ENCODE data around the gene SARDH. TPM values are rescaled to one million over a fixed set of nuclear protein-coding genes. Genes with fewer than 3 reads are reported as not detected.

SARDH gene
- polyA plus RNA-seq, 1 donor from 2014 or later = not detected

DNA sequence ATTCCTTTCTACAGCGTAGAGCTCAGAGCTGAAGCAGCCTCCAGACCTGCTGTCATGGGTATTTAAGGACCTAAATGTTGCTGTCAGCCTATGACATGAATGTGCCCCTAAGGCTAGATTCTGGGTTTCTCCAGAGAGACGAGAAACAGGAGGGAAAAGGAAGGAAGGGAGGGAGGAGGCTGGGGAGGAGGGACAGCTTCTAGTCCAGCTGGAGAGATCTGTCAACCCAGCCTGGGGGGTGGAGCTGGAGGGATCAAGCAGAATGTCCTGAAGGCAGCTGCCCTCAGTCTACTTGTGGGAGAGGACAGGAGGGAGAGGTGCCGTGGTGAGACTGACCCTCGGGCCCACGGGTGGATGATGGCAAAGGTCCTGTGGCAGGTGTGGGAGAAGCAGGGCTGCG is 103.1 kb downstream of the SARDH start:
- H3K9me2 ChIP-seq (ENCODE audit: insufficient read depth, low read length) = no peaks in the 10 kb centered on the region
- H3K27ac ChIP-seq (ENCODE audit: low read length) = no peak overlapping the region
- no peaks in the 10 kb centered on the region for H4K20me1 ChIP-seq (ENCODE audit: insufficient read depth)
- H2AFZ ChIP-seq (ENCODE audit: low read depth, low read length) = no peak overlapping the region
- no peaks in the 10 kb centered on the region for H3K36me3 ChIP-seq (ENCODE audit: insufficient read depth, low read length)
- H3F3A ChIP-seq (ENCODE audit: insufficient read depth, low read length, poor library complexity, severe bottlenecking) = no peaks in the 10 kb centered on the region
- H3K4me3 ChIP-seq (ENCODE audit: low read length) = no peak overlapping the region
- no peaks in the 10 kb centered on the region for H3K9me3 ChIP-seq (ENCODE audit: low read length)
- no peak for TF ChIP-seq SMC3 (conservative IDR thresholded peaks at IDR 0.05; ENCODE audit: poor library complexity)
- no peak for TF ChIP-seq TAF1 (IDR thresholded peaks at IDR 0.05; ENCODE audit: low read depth)
- no peak for TF ChIP-seq MXI1 (conservative IDR thresholded peaks at IDR 0.05; ENCODE audit: poor library complexity, severe bottlenecking)
- H3K4me2 ChIP-seq (ENCODE audit: low read length) = no peak overlapping the region
- no peaks in the 10 kb centered on the region for H3K79me2 ChIP-seq (replicated peaks; ENCODE audit: insufficient read depth, low read length)
- no peaks in the 10 kb centered on the region for H3K27me3 ChIP-seq (ENCODE audit: insufficient read depth, low read depth, low read length)
- H3K9ac ChIP-seq (ENCODE audit: low read length) = no peak overlapping the region

DNA sequence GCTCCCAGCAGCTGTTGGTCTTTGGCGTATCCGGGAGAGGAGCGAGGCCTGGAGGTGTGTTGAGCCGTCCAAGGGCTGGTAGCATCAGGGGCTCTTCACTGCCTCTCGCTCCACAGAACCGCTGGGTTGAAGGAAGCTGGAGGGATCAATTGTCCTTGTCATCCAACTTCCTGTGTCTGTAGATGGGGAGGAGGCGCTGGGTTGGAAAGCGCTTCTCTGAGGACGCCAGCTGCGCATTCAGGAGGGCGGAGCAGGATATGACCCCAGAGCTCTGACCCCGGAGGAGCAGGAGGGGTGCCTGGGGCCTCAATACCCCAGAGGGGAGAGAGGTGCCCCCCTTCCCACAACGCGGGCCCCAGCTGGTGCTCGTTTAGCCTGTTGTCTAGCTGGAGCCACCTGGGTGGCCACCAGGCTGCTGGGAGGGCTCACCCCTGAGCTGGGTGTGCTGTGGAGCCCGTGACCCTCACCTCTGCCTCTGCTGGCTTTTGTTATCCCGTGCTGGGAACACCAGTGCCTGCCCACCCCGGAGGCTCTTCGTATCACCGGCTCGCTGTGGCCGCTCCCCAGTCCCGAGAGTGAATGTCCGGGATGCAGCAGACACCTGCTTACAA is 104.0 kb downstream of the SARDH start:
- H3K4me2 ChIP-seq (ENCODE audit: low read length) = no peak overlapping the region
- TF ChIP-seq EP300 (conservative IDR thresholded peaks at IDR 0.05; ENCODE audit: poor library complexity, severe bottlenecking) (no peak), MXI1 (conservative IDR thresholded peaks at IDR 0.05; ENCODE audit: poor library complexity, severe bottlenecking) (no peak), SMC3 (conservative IDR thresholded peaks at IDR 0.05; ENCODE audit: poor library complexity) (no peak), TAF1 (IDR thresholded peaks at IDR 0.05; ENCODE audit: low read depth) (no peak), POLR2AphosphoS5 (IDR thresholded peaks at IDR 0.05) (no peak), RAD21 (conservative IDR thresholded peaks at IDR 0.05) (no peak), EZH2 (IDR thresholded peaks at IDR 0.05; ENCODE audit: borderline replicate concordance, insufficient read depth, low read length, poor library complexity, severe bottlenecking) (no peak)
- TF ChIP-seq, protein P1, sequence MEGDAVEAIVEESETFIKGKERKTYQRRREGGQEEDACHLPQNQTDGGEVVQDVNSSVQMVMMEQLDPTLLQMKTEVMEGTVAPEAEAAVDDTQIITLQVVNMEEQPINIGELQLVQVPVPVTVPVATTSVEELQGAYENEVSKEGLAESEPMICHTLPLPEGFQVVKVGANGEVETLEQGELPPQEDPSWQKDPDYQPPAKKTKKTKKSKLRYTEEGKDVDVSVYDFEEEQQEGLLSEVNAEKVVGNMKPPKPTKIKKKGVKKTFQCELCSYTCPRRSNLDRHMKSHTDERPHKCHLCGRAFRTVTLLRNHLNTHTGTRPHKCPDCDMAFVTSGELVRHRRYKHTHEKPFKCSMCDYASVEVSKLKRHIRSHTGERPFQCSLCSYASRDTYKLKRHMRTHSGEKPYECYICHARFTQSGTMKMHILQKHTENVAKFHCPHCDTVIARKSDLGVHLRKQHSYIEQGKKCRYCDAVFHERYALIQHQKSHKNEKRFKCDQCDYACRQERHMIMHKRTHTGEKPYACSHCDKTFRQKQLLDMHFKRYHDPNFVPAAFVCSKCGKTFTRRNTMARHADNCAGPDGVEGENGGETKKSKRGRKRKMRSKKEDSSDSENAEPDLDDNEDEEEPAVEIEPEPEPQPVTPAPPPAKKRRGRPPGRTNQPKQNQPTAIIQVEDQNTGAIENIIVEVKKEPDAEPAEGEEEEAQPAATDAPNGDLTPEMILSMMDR (IDR thresholded peaks at IDR 0.05; ENCODE audit: poor library complexity, severe bottlenecking) = no peak
- TF ChIP-seq, protein P2, sequence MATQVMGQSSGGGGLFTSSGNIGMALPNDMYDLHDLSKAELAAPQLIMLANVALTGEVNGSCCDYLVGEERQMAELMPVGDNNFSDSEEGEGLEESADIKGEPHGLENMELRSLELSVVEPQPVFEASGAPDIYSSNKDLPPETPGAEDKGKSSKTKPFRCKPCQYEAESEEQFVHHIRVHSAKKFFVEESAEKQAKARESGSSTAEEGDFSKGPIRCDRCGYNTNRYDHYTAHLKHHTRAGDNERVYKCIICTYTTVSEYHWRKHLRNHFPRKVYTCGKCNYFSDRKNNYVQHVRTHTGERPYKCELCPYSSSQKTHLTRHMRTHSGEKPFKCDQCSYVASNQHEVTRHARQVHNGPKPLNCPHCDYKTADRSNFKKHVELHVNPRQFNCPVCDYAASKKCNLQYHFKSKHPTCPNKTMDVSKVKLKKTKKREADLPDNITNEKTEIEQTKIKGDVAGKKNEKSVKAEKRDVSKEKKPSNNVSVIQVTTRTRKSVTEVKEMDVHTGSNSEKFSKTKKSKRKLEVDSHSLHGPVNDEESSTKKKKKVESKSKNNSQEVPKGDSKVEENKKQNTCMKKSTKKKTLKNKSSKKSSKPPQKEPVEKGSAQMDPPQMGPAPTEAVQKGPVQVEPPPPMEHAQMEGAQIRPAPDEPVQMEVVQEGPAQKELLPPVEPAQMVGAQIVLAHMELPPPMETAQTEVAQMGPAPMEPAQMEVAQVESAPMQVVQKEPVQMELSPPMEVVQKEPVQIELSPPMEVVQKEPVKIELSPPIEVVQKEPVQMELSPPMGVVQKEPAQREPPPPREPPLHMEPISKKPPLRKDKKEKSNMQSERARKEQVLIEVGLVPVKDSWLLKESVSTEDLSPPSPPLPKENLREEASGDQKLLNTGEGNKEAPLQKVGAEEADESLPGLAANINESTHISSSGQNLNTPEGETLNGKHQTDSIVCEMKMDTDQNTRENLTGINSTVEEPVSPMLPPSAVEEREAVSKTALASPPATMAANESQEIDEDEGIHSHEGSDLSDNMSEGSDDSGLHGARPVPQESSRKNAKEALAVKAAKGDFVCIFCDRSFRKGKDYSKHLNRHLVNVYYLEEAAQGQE (IDR thresholded peaks at IDR 0.05; ENCODE audit: borderline replicate concordance) = no peak

More for the DNA sequence above, 104.0 kb downstream of the SARDH start:
- Histone ChIP-seq H4K20me1 (ENCODE audit: insufficient read depth) (no peaks in the 10 kb centered on the region), H2AFZ (ENCODE audit: low read depth, low read length) (no peak overlapping the region), H3K36me3 (ENCODE audit: insufficient read depth, low read length) (no peaks in the 10 kb centered on the region), H3K9me3 (ENCODE audit: low read length) (no peaks in the 10 kb centered on the region), H3K27me3 (ENCODE audit: insufficient read depth, low read depth, low read length) (no peaks in the 10 kb centered on the region), H3K4me3 (ENCODE audit: low read length) (no peak overlapping the region), H3K9ac (ENCODE audit: low read length) (no peak overlapping the region), H3F3A (ENCODE audit: insufficient read depth, low read length, poor library complexity, severe bottlenecking) (no peaks in the 10 kb centered on the region), H3K79me2 (replicated peaks; ENCODE audit: insufficient read depth, low read length) (no peaks in the 10 kb centered on the region), H3K27ac (ENCODE audit: low read length) (no peak overlapping the region), H3K9me2 (ENCODE audit: insufficient read depth, low read length) (no peaks in the 10 kb centered on the region)

Data from neural cell (in vitro differentiated cells).